Thoracic aorta (tissue), 2 donors: Measurements from ENCODE around the gene NOL12. TPM values are rescaled to one million over a fixed set of nuclear protein-coding genes. Genes with fewer than 3 reads are reported as not detected.

Experiments
- ATAC-seq: fragments of 150-250 bp; one replicate; pipeline ENCODE4 v1.8.0; 2017; ENCODE audit warnings: low read depth; ENCODE audit not compliant: insufficient number of reproducible peaks, low FRiP score
- DNase-seq: peaks from one replicate; pipeline ENCODE4 v3.0.0-alpha.2; 2020; ENCODE audit warnings: low spot score
- H3K27ac ChIP-seq, 2 donors: fragments of 200-600 bp; sonication (generic); 1 replicate in 1 of 2; 2 replicates in 1 of 2; pipeline ENCODE4 v1.5.1; 2016; ENCODE audit warnings: mild to moderate bottlenecking in 2 of 2, moderate library complexity in 2 of 2
- H3K27me3 ChIP-seq: fragments of 200-600 bp; sonication (generic); replicated peaks from 2 replicates; pipeline ENCODE4 v1.6.0; 2016; ENCODE audit warnings: mild to moderate bottlenecking; ENCODE audit not compliant: insufficient read depth
- H3K36me3 ChIP-seq: fragments of 200-600 bp; sonication (generic); one replicate; pipeline ENCODE4 v1.5.1; 2016
- H3K4me1 ChIP-seq, 2 donors: fragments of 200-600 bp; sonication (generic); 1 replicate in 1 of 2; 2 replicates in 1 of 2; pipeline versions ENCODE4 v1.5.1 to v1.6.0; 2016; ENCODE audit warnings: low read depth in 2 of 2, mild to moderate bottlenecking in 1 of 2; ENCODE audit not compliant: control insufficient read depth in 1 of 2
- H3K4me3 ChIP-seq: fragments of 200-600 bp; sonication (generic); 2 replicates; pipeline ENCODE4 v1.5.1; 2016; ENCODE audit warnings: mild to moderate bottlenecking
- H3K9me3 ChIP-seq: fragments of 200-600 bp; sonication (generic); 2 replicates; pipeline ENCODE4 v1.5.1; 2016
- total RNA-seq, 2 donors: library from RNA; depleted of rRNA; stranded (reverse); fragments of >200 nt; gene quantifications; one replicate each; pipeline versions ENCODE4 v1.1.0 to v1.2.3, GENCODE V29; 2016
- TF ChIP-seq, protein P1 (sequence below): fragments of 200-600 bp; sonication (generic); IDR thresholded peaks from one replicate; pipeline ENCODE4 v1.5.1; 2019; ENCODE audit warnings: antibody characterized with exemption

NOL12 gene
- total RNA-seq, 2 donors from 2014 or later, result 11.1 to 58.9 TPM

DNA sequence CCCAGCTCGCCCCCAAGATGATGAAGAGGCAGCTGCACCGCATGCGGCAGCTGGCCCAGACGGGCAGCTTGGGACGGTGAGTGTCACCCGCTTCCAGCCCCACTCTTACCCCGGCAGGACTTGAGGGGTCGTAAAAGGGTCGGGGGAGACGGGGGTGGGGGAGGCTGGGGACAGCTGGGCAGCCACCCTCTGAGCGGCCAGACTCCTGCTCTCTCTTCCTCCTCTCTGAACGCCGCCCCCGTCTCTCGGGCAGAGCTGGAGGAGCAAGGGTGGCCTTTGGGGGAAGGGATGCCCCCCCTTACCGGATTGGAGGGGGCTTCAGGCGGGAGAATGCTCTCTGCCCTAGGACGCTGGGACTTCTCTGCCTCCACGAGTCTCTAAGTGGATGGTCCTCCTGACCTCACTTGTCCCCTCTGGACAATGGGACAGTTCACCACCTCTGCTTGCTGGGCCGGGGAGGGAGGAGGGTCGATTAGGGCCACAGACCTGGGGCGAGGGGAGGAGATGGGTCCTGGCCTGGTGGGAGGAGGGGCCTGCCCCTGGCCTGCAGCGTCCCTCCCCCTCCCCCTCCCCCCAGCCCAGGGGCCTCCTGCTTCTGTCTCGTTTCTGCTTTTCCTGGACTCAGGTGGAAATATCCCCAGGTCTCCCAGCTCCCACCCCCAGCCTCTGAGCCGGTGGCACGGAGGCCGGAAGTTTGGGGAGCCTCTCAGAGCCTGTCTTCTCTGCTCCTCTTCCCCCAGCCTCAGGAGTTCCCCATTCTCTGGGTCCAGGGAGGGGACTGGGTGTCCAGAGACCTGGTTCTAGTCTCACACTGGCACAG lies 46.2 kb upstream of the NOL12 start:
- peak overlapping the region; percentile 74 for H3K4me3 ChIP-seq
- no peaks in the 10 kb centered on the region for H3K27me3 ChIP-seq
- DNase-seq (no peak), ATAC-seq (no peak)
- no peaks in the 10 kb centered on the region for H3K36me3 ChIP-seq
- no peaks in the 10 kb centered on the region for H3K9me3 ChIP-seq
- TF ChIP-seq, protein P1, sequence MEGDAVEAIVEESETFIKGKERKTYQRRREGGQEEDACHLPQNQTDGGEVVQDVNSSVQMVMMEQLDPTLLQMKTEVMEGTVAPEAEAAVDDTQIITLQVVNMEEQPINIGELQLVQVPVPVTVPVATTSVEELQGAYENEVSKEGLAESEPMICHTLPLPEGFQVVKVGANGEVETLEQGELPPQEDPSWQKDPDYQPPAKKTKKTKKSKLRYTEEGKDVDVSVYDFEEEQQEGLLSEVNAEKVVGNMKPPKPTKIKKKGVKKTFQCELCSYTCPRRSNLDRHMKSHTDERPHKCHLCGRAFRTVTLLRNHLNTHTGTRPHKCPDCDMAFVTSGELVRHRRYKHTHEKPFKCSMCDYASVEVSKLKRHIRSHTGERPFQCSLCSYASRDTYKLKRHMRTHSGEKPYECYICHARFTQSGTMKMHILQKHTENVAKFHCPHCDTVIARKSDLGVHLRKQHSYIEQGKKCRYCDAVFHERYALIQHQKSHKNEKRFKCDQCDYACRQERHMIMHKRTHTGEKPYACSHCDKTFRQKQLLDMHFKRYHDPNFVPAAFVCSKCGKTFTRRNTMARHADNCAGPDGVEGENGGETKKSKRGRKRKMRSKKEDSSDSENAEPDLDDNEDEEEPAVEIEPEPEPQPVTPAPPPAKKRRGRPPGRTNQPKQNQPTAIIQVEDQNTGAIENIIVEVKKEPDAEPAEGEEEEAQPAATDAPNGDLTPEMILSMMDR, result no peak
- peaks cover 0 to 12% of the 10 kb centered on the region in 2 donors for H3K4me1 ChIP-seq
- H3K27ac ChIP-seq, result no peak overlapping the region

- TF ChIP-seq, protein P1, result no peak
- Histone ChIP-seq H3K4me1 (peaks cover 0 to 12% of the 10 kb centered on the region in 2 donors), H3K27ac (no peak overlapping the region), H3K36me3 (no peaks in the 10 kb centered on the region), H3K4me3 (peak overlapping the region; percentile 74), H3K27me3 (no peaks in the 10 kb centered on the region), H3K9me3 (no peaks in the 10 kb centered on the region)
- ATAC-seq (no peak), DNase-seq (no peak)
These were observed 45.3 kb upstream of the NOL12 start for GRCh38 chr22:37640591-37641560.

DNA sequence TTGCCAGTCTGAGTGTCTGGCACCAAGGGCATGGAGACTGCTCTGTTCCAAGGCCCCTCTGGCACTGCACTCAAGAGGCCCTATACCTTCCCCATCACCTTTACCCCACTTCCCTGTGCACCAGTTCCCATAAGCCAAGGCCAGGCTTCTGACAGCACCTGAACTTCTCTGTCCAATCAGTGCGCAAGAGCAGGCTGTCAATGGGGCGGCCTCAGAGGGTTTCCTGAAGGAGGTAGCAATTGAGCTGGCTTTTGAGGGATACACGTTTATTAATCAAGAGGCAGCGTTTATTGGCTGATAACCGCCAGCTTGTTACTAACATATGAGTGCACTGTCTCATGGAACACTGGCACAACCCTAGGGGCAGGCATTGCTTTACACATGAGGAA lies 44.6 kb upstream of the NOL12 start:
- H3K36me3 ChIP-seq, result no peaks in the 10 kb centered on the region
- no peaks in the 10 kb centered on the region for H3K9me3 ChIP-seq
- no peaks in the 10 kb centered on the region for H3K27me3 ChIP-seq
- H3K4me3 ChIP-seq, result no peak overlapping the region
- H3K27ac ChIP-seq, result no peak overlapping the region
- peaks cover 0 to 12% of the 10 kb centered on the region in 2 donors for H3K4me1 ChIP-seq
- ATAC-seq (no peak), DNase-seq (no peak)
- TF ChIP-seq, protein P1, result no peak

- Histone ChIP-seq H3K27ac (no peak overlapping the region), H3K27me3 (no peaks in the 10 kb centered on the region), H3K4me1 (peaks cover 0 to 12% of the 10 kb centered on the region in 2 donors), H3K4me3 (no peak overlapping the region), H3K36me3 (no peaks in the 10 kb centered on the region), H3K9me3 (no peaks in the 10 kb centered on the region)
- TF ChIP-seq, protein P1, result peak; percentile 96
- DNase-seq, result peak; percentile 47
- ATAC-seq, result no peak
These were observed 42.8 kb upstream of the NOL12 start for GRCh38 chr22:37643225-37643847.
